ENCODE results near the gene CFAP68. TPM values are rescaled to one million over a fixed set of nuclear protein-coding genes. Genes with fewer than 3 reads are reported as not detected.
A peak's percentile ranks its signal among the peaks of the same experiment; 100 is the strongest.

The CFAP68 gene
- total and polyA plus RNA-seq, 2 of the 8 experiments (the other 6 are each of a cell fraction or from before 2014, with no cell fraction given) = 21.4 to 43.1 TPM

DNA sequence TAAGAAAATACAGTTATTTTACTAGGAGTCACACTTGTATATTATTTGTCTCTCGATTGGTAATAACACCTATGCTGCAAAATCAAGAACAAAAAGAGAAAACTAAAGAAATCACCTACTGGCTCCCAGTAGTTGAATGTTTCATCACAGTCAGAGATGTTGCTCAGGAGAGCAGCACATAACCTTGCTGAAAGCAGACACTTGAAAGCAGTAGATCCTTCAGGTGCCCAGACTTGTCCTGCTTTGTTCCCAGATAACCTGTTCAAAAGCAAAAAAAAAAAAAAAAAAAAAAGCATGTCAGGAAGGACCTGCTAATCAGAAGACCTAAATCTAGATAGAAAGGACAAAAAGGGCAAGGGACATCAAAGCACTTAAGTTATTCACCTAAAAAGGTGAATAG lies 9.2 kb upstream of the CFAP68 start:
- Histone ChIP-seq H4K91ac (replicated peaks; ENCODE audit: insufficient read length, low read length) (no peak overlapping the region), H3K9ac (replicated peaks in 1 of 4; ENCODE audit: extremely low read depth in 1 of 4, low read depth in 3 of 4, low read length in 3 of 4) (no peak overlapping the region), H2BK120ac (replicated peaks; ENCODE audit: low read depth, low read length) (no peak overlapping the region), H3K18ac (ENCODE audit: extremely low read depth, low read length) (no peak overlapping the region), H3K79me2 (ENCODE audit: control insufficient read depth in 1 of 2, insufficient read depth in 2 of 2, low read length in 2 of 2) (no peaks in the 10 kb centered on the region), H3K27me3 (replicated peaks in 1 of 4; ENCODE audit: control insufficient read depth in 3 of 4, extremely low read depth in 1 of 4, insufficient read depth in 3 of 4, low read length in 3 of 4) (no peaks in the 10 kb centered on the region; a peak in 1 of 7 replicates), H2AK5ac (ENCODE audit: low read depth, low read length) (no peak overlapping the region), H3K4me3 (ENCODE audit: extremely low read depth in 1 of 4, insufficient read depth in 2 of 4, low read depth in 3 of 4, low read length in 4 of 4) (peak overlapping the region in 1 of 4 experiments; percentile 88; a peak in 2 of 8 replicates), H3K4me1 (replicated peaks in 1 of 4; ENCODE audit: control insufficient read depth in 3 of 4, insufficient read depth in 4 of 4, low read length in 3 of 4) (no peaks in the 10 kb centered on the region; a peak in 1 of 7 replicates), H3K79me1 (ENCODE audit: low read depth, low read length) (no peaks in the 10 kb centered on the region), H3K4me2 (ENCODE audit: insufficient read depth in 1 of 2, low read depth in 2 of 2, low read length in 2 of 2) (peak overlapping the region in 1 of 2 experiments; percentile 46; a peak in 1 of 4 replicates), H2BK5ac (ENCODE audit: low read depth, low read length) (no peak overlapping the region), H4K8ac (ENCODE audit: extremely low read depth, insufficient read depth, low read length) (no peak overlapping the region), H2BK20ac (ENCODE audit: low read length) (no peak overlapping the region), H3K14ac (ENCODE audit: insufficient read length) (no peak overlapping the region), H2BK15ac (ENCODE audit: low read length) (no peak overlapping the region), H4K20me1 (replicated peaks in 1 of 2; ENCODE audit: control insufficient read depth in 1 of 2, insufficient read depth in 2 of 2, low read length in 2 of 2) (no peaks in the 10 kb centered on the region), H3K23me2 (ENCODE audit: low read depth, low read length) (peaks cover 2% of the 10 kb centered on the region), H2AFZ (ENCODE audit: low read length) (no peak overlapping the region), H3K9me3 (ENCODE audit: insufficient read depth in 2 of 2, low read depth in 1 of 2, low read length in 1 of 2) (no peaks in the 10 kb centered on the region), H2BK12ac (ENCODE audit: low read depth, low read length) (no peak overlapping the region), H3K27ac (ENCODE audit: low read depth, low read length) (no peak overlapping the region), H3K23ac (ENCODE audit: insufficient read length) (no peak overlapping the region), H3K56ac (replicated peaks; ENCODE audit: insufficient read length, low read depth, low read length) (no peak overlapping the region), H3K36me3 (ENCODE audit: control insufficient read depth in 2 of 4, insufficient read depth in 4 of 4, low read length in 3 of 4) (peaks cover 0 to 12% (median 0%) of the 10 kb centered on the region in 4 experiments; a peak in 1 of 8 replicates), H3K4ac (replicated peaks; ENCODE audit: insufficient read length, low read depth, low read length) (no peak overlapping the region), H4K5ac (ENCODE audit: insufficient read length, low read depth, low read length) (no peak overlapping the region)
- CTCF ChIA-PET (ENCODE audit: partially characterized antibody) = interaction anchor here (0.5 to 3.0 kb wide), 15 partner anchors 8 to 266 kb away, joined by 3 to 32 read pairs (median 5); no protein-coding TSS in a partner anchor
- WGBS, 2 experiments (ENCODE audit: extremely low coverage in 1 of 2, insufficient coverage in 1 of 2, insufficient read length in 1 of 2, insufficient replicate concordance in 2 of 2, low coverage in 1 of 2, low lambda C conversion rate in 2 of 2, missing lambda C conversion rate in 1 of 2) = 80% methylated on average over 1 of the region's 1 CpG; no CpG with 5 or more reads in 1 of the 2 experiments
- DNase-seq (ENCODE audit: low read depth in 1 of 2, low spot score in 2 of 2) = no peak
- POLR2A ChIA-PET (ENCODE audit: partially characterized antibody) = interaction anchor here (0.6 to 2.2 kb wide), 4 partner anchors 10 to 113 kb away, joined by 3 to 7 read pairs (median 6); partner anchors contain the start of genes CFAP68, DIXDC1 and FDXACB1
- FAIRE-seq = no peak
- no peak for TF ChIP-seq ASH2L (IDR thresholded peaks at IDR 0.05; ENCODE audit: low read length)
- TF ChIP-seq SUZ12 (IDR thresholded peaks at IDR 0.05; ENCODE audit: low read length) = no peak
- no peak for TF ChIP-seq CEBPB (IDR thresholded peaks at IDR 0.05; ENCODE audit: low read depth, low read length)
- TF ChIP-seq, protein P1, sequence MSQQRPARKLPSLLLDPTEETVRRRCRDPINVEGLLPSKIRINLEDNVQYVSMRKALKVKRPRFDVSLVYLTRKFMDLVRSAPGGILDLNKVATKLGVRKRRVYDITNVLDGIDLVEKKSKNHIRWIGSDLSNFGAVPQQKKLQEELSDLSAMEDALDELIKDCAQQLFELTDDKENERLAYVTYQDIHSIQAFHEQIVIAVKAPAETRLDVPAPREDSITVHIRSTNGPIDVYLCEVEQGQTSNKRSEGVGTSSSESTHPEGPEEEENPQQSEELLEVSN (IDR thresholded peaks at IDR 0.05) = no peak
- TF ChIP-seq GABPA (IDR thresholded peaks at IDR 0.05; ENCODE audit: borderline replicate concordance, insufficient read depth, low read length) = no peak
- TF ChIP-seq EZH2 (IDR thresholded peaks at IDR 0.05; ENCODE audit: low read depth, low read length, severe bottlenecking) = no peak
- no peak for TF ChIP-seq SRF (IDR thresholded peaks at IDR 0.05; ENCODE audit: low read depth, low read length)
- no peak for TF ChIP-seq MAFK (IDR thresholded peaks at IDR 0.05; ENCODE audit: low read depth, low read length)
- TF ChIP-seq TAF1 (IDR thresholded peaks at IDR 0.05; ENCODE audit: low read depth, low read length) = no peak
- TF ChIP-seq, protein P2, sequence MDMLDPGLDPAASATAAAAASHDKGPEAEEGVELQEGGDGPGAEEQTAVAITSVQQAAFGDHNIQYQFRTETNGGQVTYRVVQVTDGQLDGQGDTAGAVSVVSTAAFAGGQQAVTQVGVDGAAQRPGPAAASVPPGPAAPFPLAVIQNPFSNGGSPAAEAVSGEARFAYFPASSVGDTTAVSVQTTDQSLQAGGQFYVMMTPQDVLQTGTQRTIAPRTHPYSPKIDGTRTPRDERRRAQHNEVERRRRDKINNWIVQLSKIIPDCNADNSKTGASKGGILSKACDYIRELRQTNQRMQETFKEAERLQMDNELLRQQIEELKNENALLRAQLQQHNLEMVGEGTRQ (IDR thresholded peaks at IDR 0.05; ENCODE audit: low read length) = no peak
- no peak for TF ChIP-seq RFX5 (IDR thresholded peaks at IDR 0.05; ENCODE audit: borderline replicate concordance, low read depth, low read length)
- TF ChIP-seq KDM4A (IDR thresholded peaks at IDR 0.05; ENCODE audit: low read depth, low read length, severe bottlenecking) = no peak
